DMS153 treated with DMSO at 0.1 percent for 48 hours (cell line): ENCODE results near the gene FRRS1L.

Experiments
- DNase-seq: peaks from one replicate; lab custom pipeline; 2025; ENCODE audit not compliant: unreplicated experiment; lab: John Stamatoyannopoulos, UW

The FRRS1L gene

DNA sequence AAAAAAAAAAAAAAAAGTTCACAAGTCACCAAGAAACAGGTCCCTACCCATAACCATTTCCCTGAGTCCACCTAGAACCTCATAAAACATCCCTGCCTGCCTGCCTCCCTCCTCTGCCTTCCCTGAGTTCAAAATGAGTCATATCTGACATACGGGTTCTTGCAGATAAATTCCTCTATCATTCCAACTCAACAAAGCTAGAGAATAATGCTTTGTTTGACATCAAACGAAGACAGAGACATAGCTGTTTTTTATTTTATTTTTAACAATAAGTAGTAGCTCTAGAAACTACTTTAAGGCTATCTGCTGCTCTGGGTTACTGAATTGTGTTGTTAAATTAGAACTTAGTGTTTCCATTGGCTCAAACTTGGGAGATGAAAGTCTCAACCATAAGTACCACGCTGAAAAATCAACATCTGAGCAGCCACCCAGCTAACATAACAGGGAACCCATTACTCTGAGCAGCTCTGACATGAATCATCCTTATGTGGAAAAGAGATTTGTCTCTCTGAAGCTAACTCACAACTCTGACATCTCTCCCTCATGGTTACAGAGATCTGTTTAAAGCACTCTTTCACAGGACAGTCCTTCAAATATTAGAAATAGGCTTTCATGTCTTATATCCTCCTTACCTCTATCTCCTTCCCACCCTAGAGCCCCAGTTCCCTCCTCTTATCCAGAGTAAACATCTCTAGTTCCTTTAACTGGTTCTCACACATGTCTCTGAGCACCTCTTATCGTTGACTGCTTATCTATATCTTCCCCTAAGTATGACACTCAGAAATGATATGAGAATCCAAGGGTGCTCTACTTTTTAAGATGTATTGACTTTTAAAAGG is 59.4 kb downstream of the FRRS1L start:
- DNase-seq: no peak

DNA sequence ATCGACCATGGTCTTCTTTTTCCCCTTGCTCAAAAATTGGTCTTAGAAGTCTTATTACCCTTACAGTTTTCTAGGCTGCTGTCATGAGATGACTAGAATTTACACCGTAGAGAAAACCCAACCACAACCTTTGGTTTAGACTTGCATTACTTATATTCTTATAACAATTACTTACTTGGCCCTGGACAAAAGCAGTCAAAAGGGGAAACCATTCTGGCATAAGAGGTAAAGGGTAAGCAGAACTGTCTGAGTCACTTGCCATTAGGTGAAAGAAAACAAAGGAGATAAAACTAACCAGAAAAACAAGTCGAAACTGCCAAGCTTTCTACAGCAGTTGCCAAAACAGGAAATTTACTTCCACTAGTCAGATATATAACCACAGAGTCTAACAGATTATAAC is 65.2 kb downstream of the FRRS1L start:
- DNase-seq: no peak

DNA sequence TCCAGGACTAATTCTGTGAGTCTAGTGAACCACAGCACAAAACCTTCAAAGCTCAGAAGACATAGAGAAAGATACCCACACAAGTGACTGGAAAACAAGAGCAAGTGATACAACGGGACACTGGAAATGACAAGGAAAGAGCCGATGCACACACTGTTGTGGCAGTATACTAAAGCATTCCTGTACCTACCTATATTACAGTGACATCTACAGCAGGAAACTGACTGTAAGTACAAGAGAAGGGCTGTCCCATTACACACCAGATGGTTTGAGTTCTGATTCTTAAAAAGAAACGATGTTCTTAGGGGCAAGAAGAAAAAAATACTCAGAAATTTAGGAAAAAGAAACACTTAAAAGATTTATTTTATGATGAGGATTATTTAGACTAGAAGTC is 65.8 kb downstream of the FRRS1L start:
- no peak for DNase-seq

DNA sequence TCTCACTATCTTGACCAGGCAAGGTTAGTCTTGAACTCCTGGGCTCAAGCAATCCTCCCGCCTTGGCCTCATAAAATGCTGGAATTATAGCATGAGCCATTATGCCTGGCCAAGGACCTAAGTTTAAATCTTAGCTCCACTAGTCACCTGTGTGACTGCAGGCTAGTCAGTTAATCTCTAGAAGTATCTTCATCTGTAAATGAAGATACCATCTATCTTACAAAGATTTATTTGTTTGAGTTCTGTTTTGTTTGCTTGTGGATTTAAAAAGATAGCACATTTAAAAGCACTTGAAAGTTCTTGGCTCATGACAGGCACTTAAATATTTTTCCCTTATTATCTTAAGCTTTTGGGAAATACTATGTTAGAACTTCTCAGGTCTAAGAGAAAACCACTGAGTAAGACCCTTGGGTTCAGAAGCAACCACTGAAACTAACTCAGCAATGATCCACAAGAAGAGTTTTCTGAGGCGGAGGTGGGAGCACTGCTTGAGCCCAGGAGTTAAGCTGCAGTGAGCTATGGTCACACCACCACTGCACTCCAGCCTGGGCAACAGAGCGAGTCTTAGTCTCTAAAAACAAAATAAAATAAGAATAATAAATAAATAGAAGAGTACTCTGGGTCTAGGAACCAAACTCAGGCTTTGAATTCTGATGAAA is 66.4 kb downstream of the FRRS1L start:
- no peak for DNase-seq

DNA sequence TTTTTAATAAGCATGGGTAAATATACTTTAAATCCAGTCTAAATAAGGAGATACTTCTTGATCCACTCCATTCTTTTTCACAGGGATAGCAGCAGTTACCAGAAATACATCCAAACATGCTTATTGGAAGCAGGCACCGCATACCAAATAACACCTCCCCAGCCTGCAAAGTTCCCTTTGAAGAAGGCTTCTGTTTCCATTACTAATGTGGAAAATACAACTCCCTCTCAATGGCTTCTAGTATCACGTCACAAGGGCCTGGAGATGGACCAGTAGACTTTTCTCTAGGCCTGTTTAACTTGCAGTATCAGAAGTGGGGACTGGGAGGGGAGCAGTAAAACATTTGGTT is 68.1 kb downstream of the FRRS1L start:
- no peak for DNase-seq

DNA sequence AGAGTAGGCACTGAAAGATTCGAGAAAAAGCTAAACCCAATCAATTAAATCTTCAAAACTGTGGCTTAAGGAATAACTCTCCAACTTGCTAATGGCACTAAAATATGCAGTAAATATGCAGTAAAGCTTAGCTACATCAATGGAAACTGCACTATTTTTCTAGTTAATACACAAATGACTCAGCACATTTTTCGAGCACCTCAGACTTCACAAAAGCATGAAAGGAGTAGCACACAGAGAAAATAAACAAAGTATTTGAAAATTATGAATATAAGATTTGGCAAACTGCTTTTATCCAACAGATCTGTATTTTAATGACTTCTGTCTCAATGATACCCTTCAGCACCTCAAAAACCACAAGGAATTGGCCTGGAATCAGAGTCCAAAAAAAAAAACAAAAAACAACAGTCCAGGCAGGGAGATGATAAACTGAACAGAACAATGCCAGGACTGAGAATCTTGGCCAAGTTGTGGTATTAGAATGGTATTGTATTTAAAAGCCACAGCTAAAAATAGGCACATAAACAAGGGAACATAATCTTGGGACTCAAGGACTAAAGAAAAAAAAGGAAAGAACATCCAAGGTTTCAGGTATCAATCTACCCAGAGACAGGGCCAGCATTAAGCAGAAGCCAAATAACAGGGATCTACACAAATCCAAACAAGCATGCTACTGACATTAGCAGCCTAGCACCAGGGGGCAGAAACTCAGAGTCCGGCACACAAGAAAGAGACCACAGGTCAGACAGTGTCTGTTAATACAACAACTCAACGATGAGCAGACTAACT is 68.7 kb downstream of the FRRS1L start:
- no peak for DNase-seq

DNA sequence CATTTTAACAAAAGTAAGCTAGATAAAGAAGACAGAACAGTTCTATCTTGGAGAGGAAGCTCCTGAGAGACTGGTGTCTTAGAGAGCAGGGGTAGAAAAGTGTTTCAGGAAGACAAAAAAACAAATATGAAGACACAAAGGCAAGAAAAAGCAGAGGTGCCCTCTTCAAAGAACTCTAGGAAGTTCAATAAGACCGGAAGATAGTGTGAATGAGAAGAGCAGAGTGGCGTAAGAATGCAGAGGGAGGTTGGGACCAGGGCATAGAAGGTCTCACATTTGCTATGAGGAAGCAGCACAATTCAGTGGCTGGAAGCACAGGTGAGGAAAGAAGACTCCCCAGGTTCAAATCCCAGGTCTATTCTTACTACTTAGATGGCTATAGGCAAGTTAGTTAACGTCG is 69.9 kb downstream of the FRRS1L start:
- no peak for DNase-seq

DNA sequence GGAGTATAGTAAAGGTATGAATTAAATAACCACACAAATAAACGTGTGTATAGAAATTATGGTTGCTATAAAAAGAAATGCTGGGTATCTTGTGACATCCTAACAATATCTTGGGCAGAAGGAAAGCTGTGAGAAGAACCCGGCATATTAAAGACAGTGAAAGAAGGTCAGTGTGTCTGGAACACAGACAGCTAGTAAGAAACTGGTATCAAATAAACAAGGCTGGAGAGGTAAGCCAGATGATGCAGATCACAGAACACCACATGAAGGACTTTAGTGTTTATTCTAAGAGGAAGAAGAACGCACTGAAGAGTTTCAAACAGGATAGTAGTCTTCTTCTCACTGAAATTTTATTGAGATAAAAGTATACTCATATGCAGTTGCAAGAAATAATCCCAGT is 71.7 kb downstream of the FRRS1L start:
- no peak for DNase-seq

DNA sequence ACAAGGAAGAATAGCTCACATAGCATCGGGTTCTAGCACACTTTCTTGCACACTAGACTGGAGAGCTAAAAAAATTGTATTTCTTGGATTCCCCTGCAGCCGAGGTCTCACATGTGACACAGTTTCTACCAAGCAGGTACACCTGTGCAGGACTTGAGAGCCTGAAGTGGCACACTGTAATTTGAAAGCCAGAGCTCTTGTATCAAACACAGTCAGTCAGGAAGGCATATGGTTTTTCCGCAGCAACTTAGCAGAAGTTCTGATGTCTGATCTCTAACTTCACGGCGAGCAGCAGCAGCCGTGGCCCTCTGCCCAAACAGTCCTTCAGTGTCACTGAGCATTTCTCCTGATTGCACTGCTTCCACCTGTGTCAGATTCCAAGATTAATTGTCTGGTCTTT is 72.8 kb downstream of the FRRS1L start:
- no peak for DNase-seq

DNA sequence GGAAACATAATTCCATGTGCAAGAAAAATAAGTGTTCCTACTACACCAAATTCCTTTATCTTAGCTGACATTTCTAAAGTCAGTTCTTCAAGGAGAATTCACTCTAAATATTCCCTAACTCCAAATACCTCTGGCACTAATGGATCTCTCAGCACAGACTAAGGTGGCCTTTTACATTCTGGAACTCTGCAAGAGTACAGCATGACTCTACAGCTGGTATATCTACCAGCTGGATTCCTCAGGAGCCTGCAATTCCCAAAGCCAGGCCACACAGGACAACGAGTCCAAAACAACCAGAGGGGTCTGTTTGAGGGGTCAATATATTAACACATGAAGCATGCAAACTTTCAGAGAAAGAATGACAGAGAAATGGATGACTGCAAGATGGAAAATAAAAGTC is 74.5 kb downstream of the FRRS1L start:
- no peak for DNase-seq

DNA sequence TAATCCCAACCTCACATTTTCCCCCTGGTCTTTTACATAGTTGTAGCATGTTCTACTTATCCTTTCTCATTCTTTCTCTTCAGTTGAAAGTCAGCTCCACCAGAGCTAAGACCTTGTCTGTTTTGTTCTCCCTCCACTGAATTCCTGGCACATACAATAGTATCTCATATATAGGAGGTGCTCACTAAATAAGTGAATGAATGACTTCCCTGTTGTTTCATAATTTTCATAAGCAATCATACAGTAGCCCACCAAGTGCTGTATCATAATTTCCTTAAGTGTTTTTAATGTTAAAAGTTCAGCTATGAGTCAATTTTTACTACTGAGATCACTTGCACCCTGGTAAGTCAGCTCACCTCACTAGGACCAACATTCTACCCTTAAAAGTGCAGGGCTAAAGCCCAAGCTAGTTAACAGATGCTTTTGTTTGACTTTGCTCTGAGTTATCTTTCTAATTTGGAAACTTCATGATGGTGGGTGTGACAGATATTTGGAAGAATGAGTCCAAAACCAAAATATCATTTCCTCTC is 74.9 kb downstream of the FRRS1L start:
- no peak for DNase-seq

DNA sequence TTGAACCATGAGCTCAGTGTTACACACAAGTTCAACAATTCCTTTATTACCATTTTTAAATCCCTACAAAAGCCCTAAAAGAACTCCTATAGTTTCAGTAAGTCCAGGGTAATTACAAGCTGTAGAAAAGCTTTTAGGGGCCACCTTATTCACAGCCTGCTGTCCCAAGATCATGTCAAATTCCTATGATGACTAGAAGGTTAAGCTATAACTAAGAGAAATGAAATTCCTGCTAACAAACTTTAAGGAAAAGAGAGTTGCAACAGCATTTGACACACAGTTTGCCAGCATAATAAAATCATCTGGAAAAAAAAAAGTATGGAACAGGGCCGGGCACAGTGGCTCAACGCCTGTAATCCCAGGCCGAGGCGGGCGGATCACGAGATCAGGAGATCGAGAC is 78.8 kb downstream of the FRRS1L start:
- no peak for DNase-seq

DNA sequence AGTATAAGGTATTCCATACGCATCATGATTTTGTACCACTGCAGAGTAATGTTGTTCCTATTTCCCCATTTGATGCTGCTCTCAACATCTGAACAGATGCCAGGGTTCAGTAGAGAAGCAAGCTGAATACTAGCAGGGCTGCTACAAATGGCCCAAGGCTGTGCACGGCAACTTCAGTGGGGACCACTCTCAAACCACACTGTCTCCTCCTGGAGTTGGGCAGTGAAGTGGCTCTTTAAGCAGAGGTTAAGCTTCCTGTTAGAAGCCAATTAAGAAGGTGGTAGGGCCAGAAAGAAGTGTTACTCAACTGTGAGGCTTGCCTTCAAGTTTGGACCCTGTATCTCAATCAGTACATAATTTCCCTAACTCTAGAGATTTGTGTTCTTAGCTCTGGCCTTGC is 79.3 kb downstream of the FRRS1L start:
- no peak for DNase-seq

DNA sequence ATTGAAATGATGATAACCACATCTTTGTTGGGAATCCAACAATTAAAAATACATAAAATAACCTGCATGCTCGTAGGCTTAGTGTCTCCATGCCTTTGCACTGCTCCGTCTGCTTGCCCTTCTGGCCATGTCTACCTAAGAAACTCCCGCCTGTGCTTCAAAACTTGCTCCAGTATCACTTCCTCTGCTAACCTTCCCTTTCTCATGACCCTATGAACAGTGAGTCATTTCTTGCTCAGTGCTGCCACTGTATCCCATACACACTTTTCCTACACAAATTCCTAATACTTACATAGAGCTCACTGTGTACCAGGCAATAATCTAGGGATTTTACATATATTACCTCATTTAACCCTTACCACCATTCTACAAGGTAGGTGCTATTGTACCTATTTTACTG is 80.8 kb downstream of the FRRS1L start:
- no peak for DNase-seq

DNA sequence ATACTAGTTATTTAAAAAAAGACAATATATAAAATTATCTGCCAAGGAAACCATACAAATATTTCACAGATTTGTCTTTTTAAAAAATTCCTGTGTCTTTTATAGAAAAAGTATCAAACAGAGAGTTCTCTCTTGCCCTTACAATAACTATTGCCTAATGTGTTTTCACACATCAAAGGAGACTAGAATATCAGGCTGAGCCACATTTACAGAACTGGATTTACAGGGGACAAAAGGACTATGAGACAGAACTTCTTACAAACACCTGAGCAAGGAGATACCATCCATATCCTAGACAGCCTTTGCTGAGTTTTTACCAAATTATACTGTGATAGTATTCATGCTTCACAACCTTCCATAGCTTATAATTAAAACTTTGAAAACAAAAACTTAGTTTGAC is 81.5 kb downstream of the FRRS1L start:
- no peak for DNase-seq

DNA sequence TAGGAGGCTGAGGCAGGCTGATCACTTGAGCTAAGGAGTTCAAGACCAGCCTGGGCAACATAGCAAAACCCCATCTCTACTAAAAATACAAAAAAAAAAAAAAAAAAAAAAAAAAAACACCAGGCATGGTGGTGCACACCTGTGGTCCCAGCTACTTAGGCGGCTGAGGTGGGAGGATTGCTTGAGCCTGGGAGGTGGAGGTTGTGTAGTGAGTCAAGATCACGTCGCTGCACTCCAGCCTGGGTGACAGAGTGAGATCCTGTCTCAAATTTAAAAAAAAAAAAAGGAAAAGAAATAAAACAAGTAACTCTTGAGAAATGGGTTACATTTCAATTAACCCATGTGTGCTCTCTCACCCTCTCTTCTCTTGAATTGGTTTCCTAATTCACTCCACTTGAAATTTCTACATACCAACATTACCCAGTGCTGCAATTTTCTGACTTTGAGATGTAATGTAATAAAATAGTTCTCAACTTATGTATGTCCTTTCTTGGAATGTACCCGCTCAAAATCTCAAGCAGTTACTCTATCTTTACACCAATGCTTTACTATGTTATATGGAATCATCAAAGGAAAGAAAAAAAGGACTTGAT is 83.1 kb downstream of the FRRS1L start:
- no peak for DNase-seq

DNA sequence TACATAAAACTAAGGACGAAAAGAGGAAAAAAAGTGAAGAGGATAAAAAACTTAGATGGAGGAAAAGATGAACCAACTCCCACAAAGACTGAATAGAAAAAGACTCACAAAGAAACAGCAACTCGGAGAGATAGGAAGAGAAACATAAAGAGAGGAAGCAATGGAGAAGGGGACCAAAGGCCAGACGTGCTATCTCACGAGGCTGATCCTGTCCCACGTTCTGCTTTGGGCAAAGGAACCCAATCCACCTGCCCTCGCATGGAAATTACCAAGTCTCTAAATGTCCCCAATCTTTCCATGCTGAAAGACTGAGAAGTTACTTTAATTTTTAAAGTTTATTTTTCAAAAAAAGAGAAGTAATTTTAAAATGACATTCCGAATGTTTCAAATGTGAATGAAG is 83.9 kb downstream of the FRRS1L start:
- no peak for DNase-seq

DNA sequence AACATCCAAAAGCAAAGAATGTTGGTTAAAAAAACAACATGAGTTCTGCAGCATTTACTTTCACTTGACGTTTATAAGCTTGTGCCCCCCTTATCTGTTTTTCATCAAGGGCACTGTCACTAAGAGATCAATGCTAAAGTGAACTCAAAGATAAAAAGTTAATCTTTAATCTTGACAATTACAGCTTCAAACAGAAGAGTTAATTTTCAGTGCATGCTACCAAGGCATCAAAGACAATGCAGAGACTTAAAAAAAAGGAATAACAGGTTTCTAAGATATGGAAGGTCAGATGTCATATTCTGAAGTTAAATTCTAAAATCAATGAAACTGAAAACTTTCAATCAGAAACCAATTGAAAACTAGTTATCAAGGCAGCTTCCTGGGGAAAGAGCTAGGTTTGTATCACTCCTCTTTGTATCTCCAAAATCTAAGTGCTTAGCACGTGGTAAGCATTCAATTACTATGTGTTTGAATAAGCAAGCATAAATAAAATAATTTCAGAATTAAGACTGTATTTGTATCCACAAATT is 84.9 kb downstream of the FRRS1L start:
- no peak for DNase-seq
